Gastroesophageal sphincter (tissue), 3 donors: Measurements from ENCODE around the gene TMEM273.

Experiments used
- POLR2A ChIP-seq, 2 donors: fragments of 450-650 bp; IDR thresholded peaks; one replicate each; pipeline ENCODE4 v1.6.1; 2017; ENCODE audit warnings: antibody characterized with exemption in 2 of 2, mild to moderate bottlenecking in 2 of 2, moderate library complexity in 1 of 2
- POLR2AphosphoS5 ChIP-seq: sonication (generic); formaldehyde crosslinking; IDR thresholded peaks from one replicate; pipeline ENCODE4 v1.6.1; 2017; ENCODE audit warnings: antibody characterized with exemption
- TF ChIP-seq, protein P1 (sequence below), 4 experiments: fragments of 200-600 bp in 2 of 4; fragments of 450-650 bp in 2 of 4; sonication (generic) in 1 of 4; IDR thresholded peaks; one replicate each; pipeline ENCODE4 v1.5.1; 2017 to 2019; ENCODE audit warnings: antibody characterized with exemption in 4 of 4, mild to moderate bottlenecking in 2 of 4, moderate library complexity in 2 of 4

DNA sequence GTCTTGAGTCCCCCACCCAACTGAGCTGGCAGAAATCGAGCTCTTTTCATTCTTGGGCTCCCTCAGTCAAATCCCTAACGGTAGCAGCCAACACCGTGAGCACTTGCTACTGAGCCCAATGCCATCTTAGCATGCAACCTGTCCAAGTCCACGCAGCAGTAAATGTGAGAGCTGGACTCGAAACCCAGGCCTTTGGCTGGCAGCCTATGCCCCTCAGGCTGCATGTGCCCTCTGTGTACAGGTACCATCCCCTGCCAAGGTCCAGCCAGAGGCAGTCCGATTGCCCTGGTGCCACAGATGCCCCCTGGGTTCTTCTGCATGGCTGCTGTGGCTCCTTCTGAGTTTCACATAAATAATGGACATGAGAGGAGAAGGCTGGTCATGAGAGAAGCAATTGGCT, 1.2 kb upstream of the TMEM273 start:
- TF ChIP-seq, protein P1, sequence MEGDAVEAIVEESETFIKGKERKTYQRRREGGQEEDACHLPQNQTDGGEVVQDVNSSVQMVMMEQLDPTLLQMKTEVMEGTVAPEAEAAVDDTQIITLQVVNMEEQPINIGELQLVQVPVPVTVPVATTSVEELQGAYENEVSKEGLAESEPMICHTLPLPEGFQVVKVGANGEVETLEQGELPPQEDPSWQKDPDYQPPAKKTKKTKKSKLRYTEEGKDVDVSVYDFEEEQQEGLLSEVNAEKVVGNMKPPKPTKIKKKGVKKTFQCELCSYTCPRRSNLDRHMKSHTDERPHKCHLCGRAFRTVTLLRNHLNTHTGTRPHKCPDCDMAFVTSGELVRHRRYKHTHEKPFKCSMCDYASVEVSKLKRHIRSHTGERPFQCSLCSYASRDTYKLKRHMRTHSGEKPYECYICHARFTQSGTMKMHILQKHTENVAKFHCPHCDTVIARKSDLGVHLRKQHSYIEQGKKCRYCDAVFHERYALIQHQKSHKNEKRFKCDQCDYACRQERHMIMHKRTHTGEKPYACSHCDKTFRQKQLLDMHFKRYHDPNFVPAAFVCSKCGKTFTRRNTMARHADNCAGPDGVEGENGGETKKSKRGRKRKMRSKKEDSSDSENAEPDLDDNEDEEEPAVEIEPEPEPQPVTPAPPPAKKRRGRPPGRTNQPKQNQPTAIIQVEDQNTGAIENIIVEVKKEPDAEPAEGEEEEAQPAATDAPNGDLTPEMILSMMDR (IDR thresholded peaks at IDR 0.05) = no peak
- TF ChIP-seq POLR2AphosphoS5 = no peak
- no peak for TF ChIP-seq POLR2A (IDR thresholded peaks at IDR 0.05)
